ENCODE data around the gene ZNF678.

ZNF678 gene

DNA sequence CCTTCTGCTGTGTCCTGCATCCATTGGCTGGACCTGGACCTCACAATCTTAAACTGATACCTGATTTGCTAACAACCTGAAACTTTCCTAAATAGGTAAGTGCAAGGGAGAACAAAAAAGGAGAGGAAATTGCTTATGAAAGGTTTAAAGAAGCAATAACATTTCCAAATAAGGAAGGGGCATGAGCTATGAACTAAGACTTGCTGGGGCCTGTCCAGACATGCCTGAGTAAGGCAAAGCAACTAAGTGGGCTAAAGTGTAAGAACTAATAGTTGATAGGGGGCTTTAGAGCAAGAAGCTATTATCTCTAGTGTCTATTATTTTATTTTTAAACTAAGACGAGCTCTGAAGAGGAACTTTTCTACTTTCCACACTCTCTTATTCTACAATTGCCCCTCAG lies 160.1 kb downstream of the ZNF678 start:
- DNase-seq (ENCODE audit: low read depth): no peak

DNA sequence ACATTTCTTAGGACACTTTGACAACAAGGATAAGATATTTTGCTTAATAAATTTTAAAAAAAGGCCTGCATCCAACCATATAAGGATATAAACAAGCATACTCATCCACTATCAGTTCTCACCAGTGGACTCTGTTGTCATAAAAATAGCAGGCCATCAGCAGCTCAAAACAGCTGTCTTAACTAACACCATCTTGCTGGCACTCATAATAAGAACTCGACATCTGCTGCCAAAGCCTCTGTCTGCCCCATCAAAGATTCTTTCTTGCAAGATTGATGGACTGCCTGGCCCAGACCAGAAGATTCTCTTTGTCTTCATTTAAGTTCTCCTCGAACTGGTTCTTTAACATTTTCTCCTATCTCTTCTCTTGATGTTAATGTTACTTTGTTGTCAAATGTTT lies 161.7 kb downstream of the ZNF678 start:
- DNase-seq (ENCODE audit: low read depth): no peak

DNA sequence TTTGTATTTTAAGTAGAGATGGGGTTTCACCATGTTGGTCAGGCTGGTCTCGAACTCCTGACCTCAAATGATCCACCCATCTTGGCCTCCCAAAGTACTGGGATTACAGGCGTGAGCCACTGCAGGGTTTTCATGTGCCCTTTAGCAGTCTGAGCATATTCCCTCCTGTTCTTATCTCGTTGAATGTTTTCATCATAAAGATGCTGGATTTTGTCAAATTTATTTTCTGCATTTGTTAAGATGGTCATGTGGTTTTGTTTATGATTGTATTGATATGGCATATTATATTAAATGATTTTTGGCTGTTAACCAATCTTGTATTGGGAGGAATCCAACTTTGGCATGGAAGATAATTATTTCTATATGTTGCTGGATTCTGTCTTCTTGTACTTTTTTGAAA lies 163.0 kb downstream of the ZNF678 start:
- DNase-seq (ENCODE audit: low read depth): no peak
